PFSK-1 (cell line): ENCODE measurements around the gene OSTN.

Source experiments
- FOXP2 ChIP-seq: optimal IDR thresholded peaks from 2 replicates; pipeline ENCODE3; 2011; ENCODE audit warnings: borderline replicate concordance, control low read depth, inconsistent platforms; ENCODE audit not compliant: insufficient read depth; ENCODE audit errors: extremely low read length, extremely low read depth
- POLR2AphosphoS5 ChIP-seq: IDR thresholded peaks from 2 replicates; pipeline ENCODE4 v1.6.1; 2012; ENCODE audit warnings: low read depth, mild to moderate bottlenecking, control low read depth, low read length, moderate library complexity
- REST ChIP-seq, 2 experiments: IDR thresholded peaks; 2 replicates each; pipeline versions ENCODE4 v1.6.1 to v1.8.0; 2011 to 2012; ENCODE audit warnings: low read depth in 2 of 2, low read length in 2 of 2, control low read depth in 1 of 2, inconsistent platforms in 1 of 2, mild to moderate bottlenecking in 1 of 2, moderate library complexity in 1 of 2; ENCODE audit not compliant: insufficient read depth in 1 of 2
- SIN3A ChIP-seq: IDR thresholded peaks from 2 replicates; pipeline ENCODE4 v1.6.1; 2012; ENCODE audit warnings: mild to moderate bottlenecking, low read length, moderate library complexity, borderline replicate concordance; ENCODE audit not compliant: insufficient read depth
- TAF1 ChIP-seq: IDR thresholded peaks from 2 replicates; pipeline ENCODE4 v1.6.1; 2012; ENCODE audit warnings: low read length, control low read depth, borderline replicate concordance; ENCODE audit not compliant: insufficient read depth

The OSTN gene

DNA sequence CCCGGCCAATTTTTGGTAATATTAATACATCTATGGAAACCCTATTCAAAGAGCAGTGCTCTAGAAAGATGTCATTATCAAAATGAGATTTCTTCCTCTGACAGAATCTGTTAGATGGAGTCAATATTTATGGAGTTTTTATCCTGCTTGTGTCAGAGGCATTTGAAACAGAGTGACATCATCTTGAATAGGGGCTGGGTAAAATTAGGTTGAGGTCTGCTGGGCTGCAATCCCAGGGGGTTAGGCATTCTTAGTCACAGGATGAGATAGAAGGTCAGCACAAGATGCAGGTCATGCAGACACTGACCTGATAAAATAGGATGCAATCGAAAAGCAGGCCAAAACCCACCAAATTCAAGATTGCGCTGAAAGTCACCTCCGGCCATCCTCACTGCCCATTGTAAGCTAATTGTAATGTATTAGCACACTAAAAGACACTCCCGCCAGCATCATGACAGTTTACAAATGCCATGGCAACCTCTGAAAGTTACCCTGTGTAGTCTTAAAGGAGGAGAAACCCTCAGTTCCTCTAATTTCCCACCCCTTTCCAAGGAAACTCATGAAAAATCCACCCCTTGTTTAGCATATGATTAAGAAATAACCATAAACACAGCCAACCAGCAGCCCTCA, 102.9 kb downstream of the OSTN start:
- TF ChIP-seq TAF1 (no peak), REST (IDR thresholded peaks at IDR 0.05; ENCODE audit: insufficient read depth in 1 of 2, low read depth in 2 of 2, low read length in 2 of 2) (peak in 1 of 2 experiments; percentile 18; a peak in 1 of 4 replicates), POLR2AphosphoS5 (no peak), FOXP2 (peak; percentile 17)

DNA sequence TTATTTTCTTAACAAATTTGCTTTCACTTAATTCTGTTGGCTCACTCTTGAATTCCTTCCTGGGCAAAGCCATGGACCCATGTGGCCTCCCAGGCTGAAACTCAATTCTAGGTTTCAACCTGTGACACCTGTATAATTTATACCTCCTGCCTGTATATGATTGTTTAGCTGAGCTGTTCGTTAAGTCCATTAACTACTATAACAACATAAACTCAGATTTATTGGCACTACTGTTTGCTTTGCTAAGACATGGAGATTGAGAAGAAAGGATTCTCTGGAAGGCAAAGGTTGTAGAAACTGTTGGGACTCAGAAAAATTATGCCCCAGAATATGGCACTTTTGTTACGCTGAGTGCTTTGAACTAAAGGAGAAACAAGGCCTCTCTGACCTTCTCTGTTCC, 103.4 kb downstream of the OSTN start:
- TF ChIP-seq FOXP2 (no peak), TAF1 (peak; percentile 31; the same call in 1 of the 2 replicates)

- TF ChIP-seq TAF1 (no peak), SIN3A (no peak; the same call in 1 of the 2 replicates), POLR2AphosphoS5 (peak; percentile 56)
Measured at GRCh38 chr3:191303596-191303995, 104.6 kb downstream of the OSTN start.

DNA sequence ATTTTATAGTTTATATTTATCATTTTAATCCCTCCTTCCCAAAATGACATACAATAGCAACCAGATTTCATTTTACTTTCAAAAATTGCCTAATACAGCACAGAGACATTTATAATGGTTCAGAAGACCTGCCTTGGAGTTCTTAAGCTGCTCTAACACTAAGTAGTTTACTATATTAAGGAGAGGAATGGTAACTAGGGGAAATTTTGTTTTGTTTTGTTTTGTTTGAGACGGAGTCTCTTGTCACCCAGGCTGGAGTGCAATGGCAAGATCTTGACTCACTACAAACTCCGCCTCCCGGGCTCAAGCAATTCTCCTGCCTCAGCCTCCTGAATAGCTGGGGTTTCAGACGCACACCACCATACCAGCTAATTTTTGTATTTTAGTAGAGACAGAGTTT, 107.4 kb downstream of the OSTN start:
- TF ChIP-seq SIN3A (no peak), REST (IDR thresholded peaks at IDR 0.05; ENCODE audit: insufficient read depth in 1 of 2, low read depth in 2 of 2, low read length in 2 of 2) (no peak), POLR2AphosphoS5 (no peak), TAF1 (no peak), FOXP2 (no peak)

DNA sequence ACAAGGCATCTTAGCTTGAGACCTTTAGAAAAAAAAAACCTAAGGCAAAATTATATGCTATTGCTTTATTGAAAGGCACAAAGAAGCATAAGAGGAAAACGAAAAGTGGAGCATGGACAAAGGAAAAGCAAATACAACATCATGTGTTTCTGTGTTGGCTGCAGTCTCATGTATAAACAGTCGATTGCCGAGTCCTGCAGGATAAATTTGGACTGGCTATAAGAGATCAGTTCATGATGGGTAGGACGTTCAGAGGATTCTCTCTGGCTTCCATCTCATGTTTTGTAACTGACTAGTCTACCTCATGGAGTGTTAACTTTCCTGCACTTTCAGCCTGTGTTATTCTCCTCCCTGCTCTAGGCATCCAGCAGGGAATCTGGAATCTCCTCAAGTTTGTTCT, 108.3 kb downstream of the OSTN start:
- TF ChIP-seq REST (IDR thresholded peaks at IDR 0.05; ENCODE audit: insufficient read depth in 1 of 2, low read depth in 2 of 2, low read length in 2 of 2): no peak
- no peak for TF ChIP-seq FOXP2
- no peak for TF ChIP-seq POLR2AphosphoS5
- TF ChIP-seq SIN3A: no peak
- no peak for TF ChIP-seq TAF1

DNA sequence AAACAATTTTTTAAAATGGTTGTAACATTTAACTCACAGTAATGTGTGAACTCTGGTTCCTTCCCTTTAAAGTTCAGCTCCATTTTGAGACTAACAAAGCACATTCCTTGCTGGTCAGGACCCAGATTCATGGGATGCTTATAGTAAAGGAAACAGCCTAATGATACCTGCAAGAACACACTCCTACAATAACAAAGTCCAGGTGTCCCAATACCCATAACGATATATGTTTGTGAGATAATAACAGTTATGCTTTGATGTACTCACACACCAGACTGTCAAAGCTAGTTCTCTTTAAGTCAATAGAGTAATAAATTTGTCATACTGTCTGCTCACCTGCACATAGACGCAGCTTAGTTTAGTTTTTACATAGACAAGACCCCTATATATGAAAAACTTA, 114.3 kb downstream of the OSTN start:
- TF ChIP-seq FOXP2 (no peak), SIN3A (no peak), POLR2AphosphoS5 (no peak), REST (IDR thresholded peaks at IDR 0.05; ENCODE audit: insufficient read depth in 1 of 2, low read depth in 2 of 2, low read length in 2 of 2) (no peak), TAF1 (no peak)
